HepG2 (cell line): ENCODE data around the gene SPSB2. TPM values are rescaled to one million over a fixed set of nuclear protein-coding genes. Genes with fewer than 3 reads are reported as not detected.
A peak's percentile ranks its signal among the peaks of the same experiment; 100 is the strongest.

Experiments
- GABPA ChIP-seq, 2 experiments: IDR thresholded peaks; 2 replicates each; pipeline ENCODE4 v1.6.1; 2011 to 2016; ENCODE audit warnings: low read depth in 2 of 2, low read length in 1 of 2, missing biosample characterization in 1 of 2, missing genetic modification characterization in 1 of 2
- HOXA7 ChIP-seq: sonication (generic); formaldehyde crosslinking; IDR thresholded peaks from 2 replicates; pipeline ENCODE4 v1.8.1; 2022; ENCODE audit warnings: mild to moderate bottlenecking, missing genetic modification reagents, moderate library complexity
- HOXD1 ChIP-seq: sonication (generic); formaldehyde crosslinking; IDR thresholded peaks from 2 replicates; pipeline ENCODE4 v1.5.0; 2020; ENCODE audit warnings: missing genetic modification reagents
- PAXIP1 ChIP-seq: sonication (generic); formaldehyde crosslinking; conservative IDR thresholded peaks from 2 replicates; pipeline ENCODE4 v1.4.0; 2020; ENCODE audit warnings: mild to moderate bottlenecking, missing genetic modification reagents, moderate library complexity
- POLR2G ChIP-seq: fragments of 200-400 bp; formaldehyde crosslinking; IDR thresholded peaks from 2 replicates; pipeline ENCODE4 v1.6.1; 2018; ENCODE audit warnings: mild to moderate bottlenecking, low read depth, low read length, moderate library complexity
- RCOR2 ChIP-seq: IDR thresholded peaks from 2 replicates; pipeline ENCODE4 v1.6.1; 2016; ENCODE audit warnings: missing biosample characterization, missing genetic modification reagents
- SETDB1 ChIP-seq: sonication (generic); formaldehyde crosslinking; IDR thresholded peaks from 2 replicates; pipeline ENCODE4 v1.5.1; 2020; ENCODE audit warnings: missing genetic modification reagents, mild to moderate bottlenecking, borderline replicate concordance
- THAP7 ChIP-seq: sonication (generic); formaldehyde crosslinking; IDR thresholded peaks from 2 replicates; pipeline ENCODE4 v1.8.1; 2023; ENCODE audit warnings: mild to moderate bottlenecking, missing genetic modification reagents
- USF2 ChIP-seq, 2 experiments: sonication (generic) in 1 of 2; formaldehyde crosslinking in 1 of 2; IDR thresholded peaks; 2 replicates each; pipeline versions ENCODE4 v1.5.1 to v1.6.1; 2011 to 2020; ENCODE audit warnings: borderline replicate concordance in 1 of 2, low read depth in 1 of 2, low read length in 1 of 2, mild to moderate bottlenecking in 1 of 2, missing genetic modification reagents in 1 of 2, moderate library complexity in 1 of 2
- ZIK1 ChIP-seq: sonication (generic); formaldehyde crosslinking; IDR thresholded peaks from 2 replicates; pipeline ENCODE4 v1.5.0; 2020; ENCODE audit warnings: mild to moderate bottlenecking, low read depth, missing genetic modification reagents, borderline replicate concordance
- ZNF207 ChIP-seq: fragments of 450-650 bp; IDR thresholded peaks from 2 replicates; pipeline ENCODE4 v1.6.1; 2016; ENCODE audit warnings: antibody characterized with exemption, borderline replicate concordance
- ZNF30 ChIP-seq: sonication (generic); formaldehyde crosslinking; IDR thresholded peaks from 2 replicates; pipeline ENCODE4 v1.5.0; 2020; ENCODE audit warnings: mild to moderate bottlenecking, missing genetic modification reagents
- ZNF740 ChIP-seq: sonication (generic); formaldehyde crosslinking; IDR thresholded peaks from 2 replicates; pipeline ENCODE4 v1.4.0; 2020; ENCODE audit warnings: missing genetic modification reagents
- ZZZ3 ChIP-seq: sonication (generic); formaldehyde crosslinking; IDR thresholded peaks from 2 replicates; pipeline ENCODE4 v1.4.0; 2020; ENCODE audit warnings: missing genetic modification reagents, mild to moderate bottlenecking, borderline replicate concordance
- polyA plus RNA-seq, 8 experiments: library from polyadenylated mRNA; depleted of rRNA in 3 of 8; stranded (reverse) in 7 of 8; unstranded in 1 of 8; fragments of >200 nt; fragmentation: Illumina TruSeq in 4 of 8; extraction: Trizol in 4 of 8; gene quantifications; 2 replicates each; pipeline versions ENCODE4 v1.2.1 to v1.2.3, GENCODE V29; 2011 to 2016; ENCODE audit warnings: low read depth in 4 of 8, missing spikeins in 1 of 8, mixed read lengths in 1 of 8; ENCODE audit not compliant: insufficient read depth in 1 of 8
- total RNA-seq, 5 experiments: library from RNA; depleted of rRNA; stranded (reverse); fragments of >200 nt; fragmentation: Illumina TruSeq; extraction: Trizol; gene quantifications; 2 replicates each; pipeline ENCODE4 v1.2.3, GENCODE V29; 2016; ENCODE audit warnings: low read depth in 1 of 5

The SPSB2 gene
- total and polyA plus RNA-seq, 2 of the 13 experiments (the other 11 are each of a cell fraction or from before 2014, with no cell fraction given): 2.0 to 6.2 TPM

GRCh38 chr12:6824901-6825381 lies 48.2 kb downstream of the SPSB2 start (continued):
- TF ChIP-seq THAP7 (CRISPR knock-in tag): no peak
- TF ChIP-seq GABPA (IDR thresholded peaks at IDR 0.05; ENCODE audit: low read depth, low read length): no peak
- no peak for TF ChIP-seq GABPA (CRISPR knock-in tag; IDR thresholded peaks at IDR 0.05; ENCODE audit: low read depth)
- no peak for TF ChIP-seq ZIK1 (CRISPR knock-in tag)
- no peak for TF ChIP-seq RCOR2 (CRISPR knock-in tag)
- peak; percentile 54; the same call in 1 of the 2 replicates for TF ChIP-seq POLR2G
- TF ChIP-seq PAXIP1 (CRISPR knock-in tag): no peak
- TF ChIP-seq HOXA7 (CRISPR knock-in tag): no peak
- no peak for TF ChIP-seq ZZZ3 (CRISPR knock-in tag)
- no peak for TF ChIP-seq USF2 (IDR thresholded peaks at IDR 0.05; ENCODE audit: low read depth, low read length)
- no peak for TF ChIP-seq USF2 (CRISPR knock-in tag; IDR thresholded peaks at IDR 0.05; ENCODE audit: borderline replicate concordance)
- TF ChIP-seq HOXD1: no peak
- TF ChIP-seq ZNF740 (CRISPR knock-in tag): no peak
- TF ChIP-seq ZNF30: no peak
- TF ChIP-seq ZNF207: no peak
- TF ChIP-seq SETDB1 (CRISPR knock-in tag): no peak
